GM12801 (cell line): Measurements from ENCODE around the gene TGM4.
A peak's percentile ranks its signal among the peaks of the same experiment; 100 is the strongest.

Source experiments
- CTCF ChIP-seq: IDR thresholded peaks from one replicate; pipeline ENCODE4 v1.5.1; 2011; ENCODE audit warnings: control low read depth; ENCODE audit not compliant: insufficient read length; ENCODE audit errors: extremely low read depth

Gene TGM4

GRCh38 chr3:44906997-44907396 is 32.6 kb downstream of the TGM4 start:
- TF ChIP-seq CTCF, result no peak

- no peak for TF ChIP-seq CTCF
Observed at GRCh38 chr3:44907612-44908011, 33.2 kb downstream of the TGM4 start.

- TF ChIP-seq CTCF, result no peak
Observed at GRCh38 chr3:44909063-44909462, 34.7 kb downstream of the TGM4 start.

GRCh38 chr3:44910693-44911092 is 36.3 kb downstream of the TGM4 start:
- no peak for TF ChIP-seq CTCF

GRCh38 chr3:44913868-44914468 is 39.6 kb downstream of the TGM4 start:
- peak; percentile 23 for TF ChIP-seq CTCF

GRCh38 chr3:44914936-44915335 is 40.5 kb downstream of the TGM4 start:
- no peak for TF ChIP-seq CTCF

GRCh38 chr3:44915702-44916438 is 41.5 kb downstream of the TGM4 start:
- no peak for TF ChIP-seq CTCF
